Ascending aorta (tissue), 2 donors: ENCODE measurements around the gene IRX6. TPM values are rescaled to one million over a fixed set of nuclear protein-coding genes. Genes with fewer than 3 reads are reported as not detected.

ENCODE experiments used
- DNase-seq, 2 donors: peaks; one replicate each; pipeline ENCODE4 v3.0.0-alpha.2; 2019; ENCODE audit warnings: low spot score in 2 of 2
- H3K27ac ChIP-seq, 2 donors: fragments of 200-600 bp; sonication (generic); one replicate each; pipeline ENCODE4 v1.5.1; 2016 to 2017; ENCODE audit warnings: mild to moderate bottlenecking in 1 of 2
- H3K27me3 ChIP-seq: fragments of 200-600 bp; sonication (generic); one replicate; pipeline ENCODE4 v1.5.1; 2017
- H3K36me3 ChIP-seq, 2 donors: fragments of 200-600 bp; sonication (generic); one replicate each; pipeline ENCODE4 v1.5.1; 2016
- H3K4me1 ChIP-seq, 2 donors: fragments of 200-600 bp; sonication (generic); one replicate each; pipeline ENCODE4 v1.5.1; 2016 to 2017; ENCODE audit warnings: mild to moderate bottlenecking in 1 of 2
- H3K4me3 ChIP-seq, 2 donors: fragments of 200-600 bp; sonication (generic); one replicate each; pipeline ENCODE4 v1.5.1; 2016 to 2017; ENCODE audit warnings: mild to moderate bottlenecking in 1 of 2
- H3K9me3 ChIP-seq, 2 donors: fragments of 200-600 bp; sonication (generic); one replicate each; pipeline ENCODE4 v1.5.1; 2016
- CTCF ChIP-seq, 3 experiments: fragments of 200-600 bp in 2 of 3; fragments of 450-650 bp in 1 of 3; sonication (generic) in 2 of 3; IDR thresholded peaks; one replicate each; pipeline ENCODE4 v1.5.1; 2016 to 2019; ENCODE audit warnings: antibody characterized with exemption in 3 of 3, mild to moderate bottlenecking in 1 of 3, moderate library complexity in 1 of 3
- intact Hi-C: fragments of 100-400 bp; cut with DNase I; formaldehyde crosslinking; loops from one replicate; pipeline ENCODE4 v1.15.1; 2023
- total RNA-seq: library from RNA; depleted of rRNA; stranded (reverse); fragments of >200 nt; gene quantifications from one replicate; pipeline ENCODE4 v1.1.0, GENCODE V29; 2016

Gene IRX6
- total RNA-seq, 1 donor from 2014 or later = 1.5 TPM

- intact Hi-C loops = no loop called here
- no peaks in the 10 kb centered on the region for H3K9me3 ChIP-seq
- no peak overlapping the region for H3K27ac ChIP-seq
- no peaks in the 10 kb centered on the region for H3K27me3 ChIP-seq
- no peaks in the 10 kb centered on the region for H3K4me1 ChIP-seq
- DNase-seq = no peak
- H3K4me3 ChIP-seq = no peak overlapping the region
- TF ChIP-seq CTCF (IDR thresholded peaks at IDR 0.05) = no peak
- no peaks in the 10 kb centered on the region for H3K36me3 ChIP-seq
These were observed 26.7 kb upstream of the IRX6 start for GRCh38 chr16:55297062-55297909.

- no peak overlapping the region for H3K27ac ChIP-seq
- DNase-seq = no peak
- H3K27me3 ChIP-seq = no peaks in the 10 kb centered on the region
- no peaks in the 10 kb centered on the region for H3K4me1 ChIP-seq
- no peaks in the 10 kb centered on the region for H3K36me3 ChIP-seq
- no peaks in the 10 kb centered on the region for H3K9me3 ChIP-seq
- intact Hi-C loops = no loop called here
- H3K4me3 ChIP-seq = no peak overlapping the region
- no peak for TF ChIP-seq CTCF (IDR thresholded peaks at IDR 0.05)
These were observed 26.0 kb upstream of the IRX6 start for GRCh38 chr16:55297910-55298479.

GRCh38 chr16:55301385-55302008, 22.5 kb upstream of the IRX6 start:
- no peak for DNase-seq
- Histone ChIP-seq H3K27ac (no peak overlapping the region), H3K36me3 (no peaks in the 10 kb centered on the region), H3K9me3 (no peaks in the 10 kb centered on the region), H3K4me1 (no peaks in the 10 kb centered on the region), H3K27me3 (no peaks in the 10 kb centered on the region), H3K4me3 (no peak overlapping the region)
- intact Hi-C loops = no loop called here
- TF ChIP-seq CTCF (IDR thresholded peaks at IDR 0.05) = no peak

- no peak overlapping the region for H3K27ac ChIP-seq
- no peaks in the 10 kb centered on the region for H3K9me3 ChIP-seq
- TF ChIP-seq CTCF (IDR thresholded peaks at IDR 0.05) = no peak
- no peaks in the 10 kb centered on the region for H3K27me3 ChIP-seq
- H3K4me3 ChIP-seq = no peak overlapping the region
- no peak for DNase-seq
- no peaks in the 10 kb centered on the region for H3K4me1 ChIP-seq
- no peaks in the 10 kb centered on the region for H3K36me3 ChIP-seq
- intact Hi-C loops = no loop called here
These were observed 21.4 kb upstream of the IRX6 start for GRCh38 chr16:55302635-55303034.

- Histone ChIP-seq H3K27ac (no peak overlapping the region), H3K9me3 (no peaks in the 10 kb centered on the region), H3K27me3 (no peaks in the 10 kb centered on the region), H3K4me3 (no peak overlapping the region), H3K4me1 (no peaks in the 10 kb centered on the region), H3K36me3 (no peaks in the 10 kb centered on the region)
- TF ChIP-seq CTCF (IDR thresholded peaks at IDR 0.05) = no peak
- no peak for DNase-seq
- intact Hi-C loops = no loop called here
These were observed 15.0 kb upstream of the IRX6 start for GRCh38 chr16:55308973-55309372.
